ENCODE measurements around the gene AHRR.
"Not testable (repeated sequence)": the region's sequence is repeated elsewhere in the genome, so short reads cannot be mapped to it uniquely, and the experiment has no call there.

The AHRR gene

GRCh38 chr5:475704-476101 is 154.2 kb downstream of the AHRR start:
- DNase-seq (ENCODE audit: low read depth), result no peak

- no peak for DNase-seq (ENCODE audit: low read depth)
These were observed 154.7 kb downstream of the AHRR start for GRCh38 chr5:476102-476813.

- no peak for DNase-seq (ENCODE audit: low read depth)
These were observed 155.3 kb downstream of the AHRR start for GRCh38 chr5:476814-477175.

GRCh38 chr5:477247-477646 is 155.7 kb downstream of the AHRR start:
- no peak for DNase-seq (ENCODE audit: low read depth)

- no peak for DNase-seq (ENCODE audit: low read depth)
These were observed 156.4 kb downstream of the AHRR start for GRCh38 chr5:477871-478270.

- DNase-seq (ENCODE audit: low read depth), result no peak
These were observed 157.0 kb downstream of the AHRR start for GRCh38 chr5:478369-478981.

GRCh38 chr5:478982-479535 is 157.5 kb downstream of the AHRR start:
- no peak for DNase-seq (ENCODE audit: low read depth)

GRCh38 chr5:479566-480319 is 158.2 kb downstream of the AHRR start:
- no peak for DNase-seq (ENCODE audit: low read depth)

GRCh38 chr5:481347-481746 is 159.8 kb downstream of the AHRR start:
- DNase-seq (ENCODE audit: low read depth), result no peak

GRCh38 chr5:482021-482420 is 160.5 kb downstream of the AHRR start:
- no peak for DNase-seq (ENCODE audit: low read depth)

GRCh38 chr5:482506-482905 is 161.0 kb downstream of the AHRR start:
- DNase-seq (ENCODE audit: low read depth), result no peak

- DNase-seq (ENCODE audit: low read depth), result no peak
These were observed 161.5 kb downstream of the AHRR start for GRCh38 chr5:483011-483410.

- no peak for DNase-seq (ENCODE audit: low read depth)
These were observed 162.1 kb downstream of the AHRR start for GRCh38 chr5:483434-484140.

- no peak for DNase-seq (ENCODE audit: low read depth)
These were observed 163.0 kb downstream of the AHRR start for GRCh38 chr5:484556-484955.

- no peak for DNase-seq (ENCODE audit: low read depth)
These were observed 163.8 kb downstream of the AHRR start for GRCh38 chr5:485113-485945.

GRCh38 chr5:485946-486491 is 164.5 kb downstream of the AHRR start:
- no peak for DNase-seq (ENCODE audit: low read depth)

GRCh38 chr5:486597-486996 is 165.1 kb downstream of the AHRR start:
- DNase-seq (ENCODE audit: low read depth), result not testable (repeated sequence)

Data from iris pigment epithelial cell (primary cell).